Thymus (tissue), 11 donors: ENCODE measurements around the gene ERP44. TPM values are rescaled to one million over a fixed set of nuclear protein-coding genes. Genes with fewer than 3 reads are reported as not detected.

Source experiments
- DNase-seq, 9 donors: peaks; one replicate each; pipeline ENCODE4 v3.0.0-alpha.2; 2013; ENCODE audit warnings: low spot score in 9 of 9, low read depth in 6 of 9, missing footprints in 1 of 9
- H3K27ac ChIP-seq, 2 donors: one replicate each; pipeline ENCODE4 v1.5.1; 2013; ENCODE audit warnings: control low read depth in 1 of 2, low read depth in 1 of 2, low read length in 1 of 2, mild to moderate bottlenecking in 1 of 2, moderate library complexity in 1 of 2
- H3K27me3 ChIP-seq, 2 donors: one replicate each; pipeline ENCODE4 v1.5.1; 2013; ENCODE audit warnings: low read length in 1 of 2; ENCODE audit not compliant: control insufficient read depth in 2 of 2, insufficient read depth in 1 of 2
- H3K36me3 ChIP-seq, 2 donors: one replicate each; pipeline ENCODE4 v1.5.1; 2013; ENCODE audit warnings: low read length in 1 of 2, mild to moderate bottlenecking in 1 of 2, moderate library complexity in 1 of 2; ENCODE audit not compliant: control insufficient read depth in 2 of 2, insufficient read depth in 2 of 2
- H3K4me1 ChIP-seq, 2 donors: one replicate each; pipeline ENCODE4 v1.5.1; 2013; ENCODE audit warnings: low read length in 2 of 2; ENCODE audit not compliant: control insufficient read depth in 2 of 2, insufficient read depth in 2 of 2
- H3K4me3 ChIP-seq, 2 donors: one replicate each; pipeline ENCODE4 v1.5.1; 2013; ENCODE audit warnings: low read length in 2 of 2, control low read depth in 1 of 2, mild to moderate bottlenecking in 1 of 2
- H3K9me3 ChIP-seq, 2 donors: one replicate each; pipeline ENCODE4 v1.5.1; 2013; ENCODE audit warnings: low read length in 1 of 2, mild to moderate bottlenecking in 1 of 2; ENCODE audit not compliant: control insufficient read depth in 2 of 2, insufficient read depth in 1 of 2
- WGBS: extraction: QIAGEN DNeasy Blood & Tissue Kit; methylation state at CpG from one replicate; pipeline ENCODE4 v1.1.7; 2013; 5-methylcytosine and 5-hydroxymethylcytosine counted together
- polyA plus RNA-seq: library from polyadenylated mRNA; stranded (reverse); fragments of 200-250 nt; gene quantifications from one replicate; pipeline ENCODE4 v1.2.3, GENCODE V29; 2013
- total RNA-seq: library from RNA; stranded (reverse); fragments of 120-200 nt; gene quantifications from one replicate; pipeline ENCODE4 v1.2.4, GENCODE V29; 2013
- donor health status: healthy.

Gene ERP44
- total and polyA plus RNA-seq, 2 donors, result 13.7 to 18.2 TPM

GRCh38 chr9:100131875-100132430, 33.2 kb upstream of the ERP44 start:
- no peak for DNase-seq
- 100% methylated on average over 3 of the region's 3 CpGs for WGBS
- H3K4me1 ChIP-seq, result no peaks in the 10 kb centered on the region
- H3K4me3 ChIP-seq, result no peak overlapping the region
- H3K36me3 ChIP-seq, result peaks cover 0 to 4% of the 10 kb centered on the region in 2 donors
- H3K27me3 ChIP-seq, result no peaks in the 10 kb centered on the region
- no peaks in the 10 kb centered on the region for H3K9me3 ChIP-seq
- H3K27ac ChIP-seq, result no peak overlapping the region

DNA sequence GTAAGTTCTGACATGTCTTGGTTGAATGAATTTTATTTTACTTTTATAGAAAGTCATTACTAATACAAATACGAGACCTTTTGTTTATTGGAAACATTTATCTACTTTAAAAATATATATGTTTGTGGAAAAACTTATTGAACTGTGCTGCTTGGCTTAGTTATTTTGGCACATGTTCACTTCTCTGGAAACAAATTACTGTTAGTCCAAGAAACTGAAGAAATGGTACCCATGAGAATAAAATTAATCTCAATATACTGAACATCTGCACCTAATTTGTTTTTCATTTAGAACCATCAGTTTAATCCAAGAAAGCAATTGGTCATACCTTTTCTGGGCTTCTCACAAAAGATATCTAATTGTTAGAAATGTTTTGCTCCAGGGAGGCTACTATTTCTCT, 32.4 kb upstream of the ERP44 start:
- H3K27ac ChIP-seq, result no peak overlapping the region
- H3K27me3 ChIP-seq, result no peaks in the 10 kb centered on the region
- no peak overlapping the region for H3K4me3 ChIP-seq
- H3K36me3 ChIP-seq, result peaks cover 0 to 4% of the 10 kb centered on the region in 2 donors
- DNase-seq, result no peak
- WGBS, result 97% methylated on average over 1 of the region's 1 CpG
- H3K9me3 ChIP-seq, result no peaks in the 10 kb centered on the region
- no peaks in the 10 kb centered on the region for H3K4me1 ChIP-seq

- Histone ChIP-seq H3K27me3 (no peaks in the 10 kb centered on the region), H3K4me3 (no peak overlapping the region), H3K36me3 (peaks cover 0 to 4% of the 10 kb centered on the region in 2 donors), H3K4me1 (no peaks in the 10 kb centered on the region), H3K27ac (no peak overlapping the region), H3K9me3 (no peaks in the 10 kb centered on the region)
- no peak for DNase-seq
These were observed 31.0 kb upstream of the ERP44 start for GRCh38 chr9:100129772-100130171.

- peaks cover 0 to 4% of the 10 kb centered on the region in 2 donors for H3K36me3 ChIP-seq
- no peaks in the 10 kb centered on the region for H3K27me3 ChIP-seq
- no peak overlapping the region for H3K27ac ChIP-seq
- WGBS, result over 99% methylated on average over 2 of the region's 2 CpGs
- no peak overlapping the region for H3K4me3 ChIP-seq
- H3K4me1 ChIP-seq, result no peaks in the 10 kb centered on the region
- no peak for DNase-seq
- H3K9me3 ChIP-seq, result no peaks in the 10 kb centered on the region
These were observed 27.6 kb upstream of the ERP44 start for GRCh38 chr9:100126423-100126822.

DNA sequence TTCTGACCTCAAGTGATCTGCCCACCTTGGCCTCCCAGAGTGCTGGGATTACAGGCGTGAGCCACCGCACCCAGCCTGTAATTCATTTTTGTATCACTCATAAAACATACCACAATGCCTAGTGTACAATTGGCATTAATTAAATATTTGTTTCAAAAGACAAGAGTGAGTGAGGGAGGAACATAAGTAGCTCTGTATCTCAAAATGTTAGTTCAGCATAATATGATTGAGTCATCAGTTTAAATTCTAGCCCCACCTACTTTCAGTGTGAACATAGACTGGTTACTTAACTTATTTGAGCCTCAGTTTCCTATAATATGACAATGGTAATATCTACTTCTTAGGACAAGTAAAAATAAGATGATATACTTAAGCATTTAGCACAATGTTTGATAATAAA, 27.1 kb upstream of the ERP44 start:
- H3K9me3 ChIP-seq, result no peaks in the 10 kb centered on the region
- peaks cover 0 to 4% of the 10 kb centered on the region in 2 donors for H3K36me3 ChIP-seq
- no peak overlapping the region for H3K27ac ChIP-seq
- no peak overlapping the region for H3K4me3 ChIP-seq
- H3K27me3 ChIP-seq, result no peaks in the 10 kb centered on the region
- H3K4me1 ChIP-seq, result no peaks in the 10 kb centered on the region
- DNase-seq, result no peak
- 98% methylated on average over 2 of the region's 2 CpGs for WGBS

DNA sequence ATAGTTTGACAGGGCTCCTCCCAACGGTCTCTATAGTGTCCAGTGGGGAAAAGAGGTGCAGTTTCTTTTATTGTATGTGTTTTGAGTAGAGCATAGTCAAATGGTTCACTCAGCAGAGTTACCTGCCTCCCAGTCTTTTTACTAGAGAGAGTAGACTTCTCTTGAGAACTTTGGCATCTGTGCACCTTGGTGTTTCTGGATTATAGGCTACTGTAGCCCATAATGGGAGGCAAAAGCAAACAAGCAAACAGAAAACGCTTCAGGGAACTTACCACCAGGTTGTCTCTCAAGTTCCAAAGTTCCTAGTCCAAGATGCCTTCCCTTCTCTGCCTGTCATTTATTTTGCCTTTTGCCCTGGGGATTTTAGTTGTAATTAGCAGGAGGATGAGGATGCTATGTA, 26.4 kb upstream of the ERP44 start:
- Histone ChIP-seq H3K27me3 (no peaks in the 10 kb centered on the region), H3K9me3 (no peaks in the 10 kb centered on the region), H3K36me3 (peaks cover 0 to 4% of the 10 kb centered on the region in 2 donors), H3K4me1 (no peaks in the 10 kb centered on the region), H3K27ac (no peak overlapping the region), H3K4me3 (no peak overlapping the region)
- WGBS, result 96% methylated on average over 2 of the region's 2 CpGs
- DNase-seq, result no peak

DNA sequence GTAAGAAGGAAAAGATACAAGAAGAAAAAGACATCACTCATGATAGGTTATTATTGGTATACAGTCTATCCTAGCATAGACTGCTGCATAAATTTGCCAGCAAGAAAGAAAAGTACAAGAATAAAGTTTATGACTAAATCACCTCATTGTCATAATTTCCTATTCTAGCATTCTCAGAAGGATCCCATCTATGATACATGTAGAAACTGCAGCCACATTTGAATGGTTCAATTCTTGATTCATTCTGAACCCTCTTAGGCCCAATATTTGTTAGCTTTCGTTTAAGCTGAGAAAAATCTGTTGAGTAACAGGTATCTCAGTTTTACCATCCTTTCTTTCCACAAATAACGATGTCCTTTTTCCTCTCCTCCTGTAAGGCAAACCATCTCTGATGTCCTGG, 21.5 kb upstream of the ERP44 start:
- no peaks in the 10 kb centered on the region for H3K9me3 ChIP-seq
- no peaks in the 10 kb centered on the region for H3K27me3 ChIP-seq
- DNase-seq, result no peak
- WGBS, result 94% methylated on average over 2 of the region's 2 CpGs
- peaks cover 0 to 3% of the 10 kb centered on the region in 2 donors for H3K36me3 ChIP-seq
- H3K27ac ChIP-seq, result no peak overlapping the region
- no peak overlapping the region for H3K4me3 ChIP-seq
- no peaks in the 10 kb centered on the region for H3K4me1 ChIP-seq

DNA sequence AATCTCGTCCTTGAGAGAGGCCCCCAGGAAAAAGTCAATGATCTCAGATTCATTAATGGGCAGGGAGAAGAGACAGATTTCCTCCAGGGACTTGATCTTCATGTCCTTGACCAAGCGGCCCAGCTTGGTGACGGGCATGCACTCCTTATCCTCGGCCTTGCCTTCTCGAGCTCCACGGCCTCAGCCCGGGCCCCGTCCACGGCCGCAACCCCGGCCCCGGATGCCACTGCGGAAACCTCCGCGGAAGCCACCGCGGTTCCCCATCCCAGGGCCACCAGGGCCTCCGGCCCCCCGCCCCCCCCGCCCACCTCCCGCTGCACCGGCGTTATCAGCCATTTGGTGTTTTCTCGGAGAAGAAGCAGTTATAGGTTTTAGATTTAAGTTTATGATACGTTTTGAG, 18.5 kb upstream of the ERP44 start:
- no peak overlapping the region for H3K4me3 ChIP-seq
- no peak overlapping the region for H3K27ac ChIP-seq
- no peak for DNase-seq
- WGBS, result 98% methylated on average over 25 of the region's 25 CpGs
- H3K36me3 ChIP-seq, result peaks cover 2 to 3% of the 10 kb centered on the region in 2 donors
- no peaks in the 10 kb centered on the region for H3K27me3 ChIP-seq
- no peaks in the 10 kb centered on the region for H3K4me1 ChIP-seq
- no peaks in the 10 kb centered on the region for H3K9me3 ChIP-seq

- no peak overlapping the region for H3K27ac ChIP-seq
- H3K4me1 ChIP-seq, result no peaks in the 10 kb centered on the region
These were observed 14.0 kb upstream of the ERP44 start for GRCh38 chr9:100112677-100113336.

More at GRCh38 chr9:100112677-100113336, 14.0 kb upstream of the ERP44 start:
- no peak overlapping the region for H3K4me3 ChIP-seq
- no peaks in the 10 kb centered on the region for H3K27me3 ChIP-seq
- DNase-seq, result no peak
- H3K36me3 ChIP-seq, result peaks cover 3 to 10% of the 10 kb centered on the region in 2 donors
- no peaks in the 10 kb centered on the region for H3K9me3 ChIP-seq
- WGBS, result over 99% methylated on average over 2 of the region's 2 CpGs
